ENCODE measurements around the gene EEIG2. TPM values are rescaled to one million over a fixed set of nuclear protein-coding genes. Genes with fewer than 3 reads are reported as not detected.

Gene EEIG2
- polyA plus RNA-seq, 1 of the 3 experiments (the other 2 are of a cell fraction) = 2.9 TPM

GRCh38 chr1:108551137-108551862, 8.6 kb upstream of the EEIG2 start:
- Histone ChIP-seq H3K36me3 (replicated peaks in 1 of 2; ENCODE audit: control insufficient read depth in 1 of 2, insufficient read depth in 2 of 2, low read length in 1 of 2) (no peaks in the 10 kb centered on the region), H3K4me2 (no peak overlapping the region), H3K27me3 (ENCODE audit: insufficient read depth) (no peaks in the 10 kb centered on the region), H3K27ac (ENCODE audit: low read depth in 2 of 2, low read length in 1 of 2) (no peak overlapping the region), H3K4me1 (ENCODE audit: control insufficient read depth in 1 of 2, insufficient read depth in 2 of 2, low read depth in 1 of 2, low read length in 1 of 2) (peaks cover 0 to 2% of the 10 kb centered on the region in 2 experiments; a peak in 1 of 4 replicates), H3K9me2 (peaks cover 3% of the 10 kb centered on the region; the same call in 1 of the 2 replicates), H3F3A (replicated peaks; ENCODE audit: insufficient read depth) (no peaks in the 10 kb centered on the region), H3K9ac (no peak overlapping the region), H4K20me1 (ENCODE audit: insufficient read depth) (no peaks in the 10 kb centered on the region), H2AFZ (ENCODE audit: low read depth) (no peak overlapping the region), H3K9me3 (no peaks in the 10 kb centered on the region), H3K4me3 (ENCODE audit: low read depth in 2 of 2, low read length in 1 of 2) (no peak overlapping the region), H3K79me2 (ENCODE audit: insufficient read depth) (no peaks in the 10 kb centered on the region)
- CTCF ChIA-PET = interaction anchor here (1.7 to 2.0 kb wide), 2 partner anchors 11 to 39 kb away, joined by 4 to 8 read pairs; no protein-coding TSS in a partner anchor
- POLR2A ChIA-PET = no interaction called here
- no peak for TF ChIP-seq TCF12 (IDR thresholded peaks at IDR 0.05)
- TF ChIP-seq, protein P1, sequence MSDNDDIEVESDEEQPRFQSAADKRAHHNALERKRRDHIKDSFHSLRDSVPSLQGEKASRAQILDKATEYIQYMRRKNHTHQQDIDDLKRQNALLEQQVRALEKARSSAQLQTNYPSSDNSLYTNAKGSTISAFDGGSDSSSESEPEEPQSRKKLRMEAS (IDR thresholded peaks at IDR 0.05; ENCODE audit: low read depth) = no peak
- no peak for TF ChIP-seq MEF2A (IDR thresholded peaks at IDR 0.05; ENCODE audit: borderline replicate concordance, low read depth)
- TF ChIP-seq CHD2 (IDR thresholded peaks at IDR 0.05; ENCODE audit: low read length, partially characterized antibody) = no peak
- no peak for TF ChIP-seq TAF1 (IDR thresholded peaks at IDR 0.05; ENCODE audit: borderline replicate concordance, low read depth, low read length)
- TF ChIP-seq GABPA (IDR thresholded peaks at IDR 0.05; ENCODE audit: low read depth) = no peak
- no peak for TF ChIP-seq RXRA (IDR thresholded peaks at IDR 0.05; ENCODE audit: borderline replicate concordance, low read depth)
- no peak for TF ChIP-seq RFX5 (IDR thresholded peaks at IDR 0.05; ENCODE audit: low read length)
- TF ChIP-seq ZBTB33 (IDR thresholded peaks at IDR 0.05; ENCODE audit: borderline replicate concordance, low read depth) = no peak
- TF ChIP-seq FOSL2 (IDR thresholded peaks at IDR 0.05; ENCODE audit: borderline replicate concordance, low read depth) = no peak
- TF ChIP-seq, protein P2, sequence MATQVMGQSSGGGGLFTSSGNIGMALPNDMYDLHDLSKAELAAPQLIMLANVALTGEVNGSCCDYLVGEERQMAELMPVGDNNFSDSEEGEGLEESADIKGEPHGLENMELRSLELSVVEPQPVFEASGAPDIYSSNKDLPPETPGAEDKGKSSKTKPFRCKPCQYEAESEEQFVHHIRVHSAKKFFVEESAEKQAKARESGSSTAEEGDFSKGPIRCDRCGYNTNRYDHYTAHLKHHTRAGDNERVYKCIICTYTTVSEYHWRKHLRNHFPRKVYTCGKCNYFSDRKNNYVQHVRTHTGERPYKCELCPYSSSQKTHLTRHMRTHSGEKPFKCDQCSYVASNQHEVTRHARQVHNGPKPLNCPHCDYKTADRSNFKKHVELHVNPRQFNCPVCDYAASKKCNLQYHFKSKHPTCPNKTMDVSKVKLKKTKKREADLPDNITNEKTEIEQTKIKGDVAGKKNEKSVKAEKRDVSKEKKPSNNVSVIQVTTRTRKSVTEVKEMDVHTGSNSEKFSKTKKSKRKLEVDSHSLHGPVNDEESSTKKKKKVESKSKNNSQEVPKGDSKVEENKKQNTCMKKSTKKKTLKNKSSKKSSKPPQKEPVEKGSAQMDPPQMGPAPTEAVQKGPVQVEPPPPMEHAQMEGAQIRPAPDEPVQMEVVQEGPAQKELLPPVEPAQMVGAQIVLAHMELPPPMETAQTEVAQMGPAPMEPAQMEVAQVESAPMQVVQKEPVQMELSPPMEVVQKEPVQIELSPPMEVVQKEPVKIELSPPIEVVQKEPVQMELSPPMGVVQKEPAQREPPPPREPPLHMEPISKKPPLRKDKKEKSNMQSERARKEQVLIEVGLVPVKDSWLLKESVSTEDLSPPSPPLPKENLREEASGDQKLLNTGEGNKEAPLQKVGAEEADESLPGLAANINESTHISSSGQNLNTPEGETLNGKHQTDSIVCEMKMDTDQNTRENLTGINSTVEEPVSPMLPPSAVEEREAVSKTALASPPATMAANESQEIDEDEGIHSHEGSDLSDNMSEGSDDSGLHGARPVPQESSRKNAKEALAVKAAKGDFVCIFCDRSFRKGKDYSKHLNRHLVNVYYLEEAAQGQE (IDR thresholded peaks at IDR 0.05; ENCODE audit: low read depth, low read length) = no peak
- DNase-seq = no peak
- 89% methylated on average over 2 of the region's 2 CpGs for WGBS (ENCODE audit: low lambda C conversion rate)

Measured in SK-N-SH (cell line).